Stimulated activated CD4-positive, alpha-beta T cell treated with anti-CD3 and anti-CD28 coated beads, Interleukin-12 subunit alpha, Interleukin-12 subunit beta, amount 100 ng/mL, for 4 hours (primary cell): Measurements from ENCODE around the gene POLR1G.
"Not testable (repeated sequence)": the region's sequence is repeated elsewhere in the genome, so short reads cannot be mapped to it uniquely, and the experiment has no call there.

Source experiments
- DNase-seq: peaks from one replicate; pipeline ENCODE4 v3.0.0-alpha.2; 2020

Gene POLR1G

DNA sequence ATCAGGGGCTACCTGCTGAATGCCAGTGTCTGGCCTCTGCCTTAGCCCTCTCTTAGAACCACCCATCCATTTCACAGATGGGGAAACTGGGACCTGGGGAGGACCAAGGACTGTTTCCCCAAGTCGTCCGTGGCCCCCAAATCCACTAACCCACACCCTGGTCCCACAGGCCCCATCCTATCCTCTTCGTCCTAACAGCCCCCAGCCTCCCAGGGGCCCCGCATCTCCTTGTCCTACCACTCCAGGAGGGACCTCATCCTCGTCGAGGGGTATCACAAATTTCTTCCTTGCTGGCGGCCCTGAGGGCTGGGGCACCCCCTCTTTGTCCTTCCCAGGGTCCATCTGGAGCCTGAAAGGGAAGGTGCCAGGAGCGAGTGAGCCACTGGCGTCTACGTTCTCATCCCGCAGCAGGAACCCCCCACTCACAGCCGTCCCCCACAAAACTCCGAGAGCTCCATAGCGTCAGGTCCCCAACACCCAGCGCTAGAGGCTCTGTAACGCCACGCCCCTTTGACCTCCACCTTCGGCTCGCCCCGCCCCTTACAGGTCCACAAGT lies 16.7 kb downstream of the POLR1G start:
- DNase-seq = peak; percentile 85

DNA sequence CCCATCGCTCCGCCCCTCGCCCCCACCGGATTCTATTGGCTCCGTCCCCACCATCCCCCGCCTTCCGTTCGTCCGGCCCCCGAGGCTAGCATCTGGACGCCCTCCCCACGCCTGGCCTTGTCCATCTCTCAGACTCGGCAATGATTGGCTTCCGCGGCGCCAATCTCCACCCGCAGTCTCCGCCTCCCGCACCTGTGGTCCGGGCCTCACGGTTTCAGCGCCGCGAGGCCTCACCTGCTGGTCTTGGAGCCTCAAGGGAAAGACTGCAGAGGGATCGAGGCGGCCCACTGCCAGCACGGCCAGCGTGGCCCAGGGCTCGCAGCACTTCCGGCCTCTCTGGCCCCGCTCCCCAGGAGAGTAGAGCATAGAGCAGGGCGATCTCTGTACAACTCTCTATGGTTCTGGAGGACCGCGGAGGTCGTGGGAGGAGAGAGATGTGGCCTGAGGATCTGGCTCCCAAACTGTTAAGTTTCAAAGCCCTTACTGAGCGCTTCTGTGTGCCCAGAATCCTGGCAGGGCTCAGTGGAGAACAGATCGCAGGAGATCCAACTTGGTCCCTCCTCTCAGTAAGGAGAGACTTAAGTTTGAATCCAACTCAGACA lies 17.2 kb downstream of the POLR1G start, which contains the start of gene ERCC1:
Gene ERCC1 (minus strand): TSS at position 329 of the 602 bp plus-strand sequence. CDS start 543 bp downstream, outside the sequence.
- DNase-seq = peak; percentile 60

DNA sequence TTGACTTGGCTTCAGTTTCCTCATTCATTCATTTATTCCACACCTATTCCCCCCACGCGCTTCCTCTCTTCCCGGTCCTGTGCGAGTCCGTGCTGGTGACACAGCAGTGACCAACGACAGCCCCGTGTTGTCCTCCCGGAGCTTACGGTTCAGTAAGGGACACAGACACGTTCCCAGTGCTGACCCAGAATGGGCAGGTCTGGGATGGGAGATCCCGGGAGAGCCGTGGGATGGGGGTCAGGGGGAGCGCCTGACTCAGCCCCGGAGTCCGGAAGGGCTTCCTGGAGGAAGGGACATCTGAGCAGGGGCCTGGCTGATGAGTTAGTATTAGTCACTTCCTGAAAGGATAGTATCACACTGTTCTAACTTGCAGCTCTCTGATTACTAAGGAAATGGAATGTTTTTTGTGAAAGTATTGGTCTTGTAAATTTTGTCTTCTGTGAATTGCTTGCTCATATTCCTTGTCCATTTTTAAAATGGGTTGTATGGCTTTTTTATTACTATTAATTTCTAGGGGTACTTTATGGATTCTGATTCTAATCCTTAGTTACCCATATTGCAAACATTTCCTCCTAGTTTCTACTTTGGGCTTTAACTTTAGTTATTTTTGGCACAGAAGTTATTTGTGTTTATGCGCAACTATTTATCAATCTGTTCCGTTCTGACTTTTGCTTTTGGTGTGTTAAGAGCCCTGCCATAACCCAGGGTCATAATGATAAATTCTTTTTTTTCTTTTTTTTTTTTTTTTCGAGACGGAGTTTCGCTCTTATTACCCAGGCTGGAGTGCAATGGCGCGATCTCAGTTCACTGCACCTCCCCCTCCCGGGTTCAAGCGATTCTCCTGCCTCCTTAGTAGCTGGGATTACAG lies 18.0 kb downstream of the POLR1G start:
- DNase-seq = peak; percentile 36

DNA sequence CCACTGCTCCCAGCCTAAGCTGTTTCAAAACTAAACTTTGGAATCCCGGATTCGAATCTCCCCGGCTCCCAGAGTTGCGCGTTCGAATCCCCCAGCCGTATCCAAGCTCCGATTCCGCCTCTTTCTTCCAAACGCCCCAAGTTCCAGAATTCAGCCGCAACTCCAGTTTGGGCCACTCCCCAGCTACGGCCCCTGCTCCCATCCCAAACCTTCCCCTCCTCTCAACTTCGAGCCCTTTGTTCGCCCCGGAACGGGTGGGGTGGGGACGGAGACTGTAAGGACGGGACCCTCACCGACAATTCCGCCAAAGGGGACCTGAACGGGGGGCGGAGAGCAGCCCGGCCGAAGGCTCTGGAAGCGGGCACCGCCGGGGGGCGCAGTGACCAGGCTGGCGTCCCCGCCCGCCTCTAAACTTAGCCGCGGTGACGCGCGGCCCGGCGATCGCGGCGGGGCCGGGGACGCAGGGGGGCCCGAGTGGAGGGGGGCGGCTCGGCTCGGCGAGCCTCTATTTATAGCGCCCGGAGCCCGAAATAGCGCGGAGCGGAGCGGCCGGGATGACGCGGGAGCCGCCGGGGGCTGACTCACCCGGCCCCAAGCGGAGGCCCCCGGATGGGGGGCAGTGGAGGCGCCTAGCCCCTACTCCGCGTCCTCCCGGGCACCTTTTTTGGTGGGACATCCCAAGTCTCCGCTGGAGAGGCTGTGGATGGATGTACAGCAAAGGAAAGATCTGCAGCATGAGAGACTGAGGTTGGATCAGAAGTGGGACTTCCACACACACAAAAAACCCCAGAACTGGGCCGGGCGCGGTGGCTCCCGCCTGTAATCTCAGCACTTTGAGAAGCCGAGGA lies 22.2 kb downstream of the POLR1G start:
- no peak for DNase-seq

DNA sequence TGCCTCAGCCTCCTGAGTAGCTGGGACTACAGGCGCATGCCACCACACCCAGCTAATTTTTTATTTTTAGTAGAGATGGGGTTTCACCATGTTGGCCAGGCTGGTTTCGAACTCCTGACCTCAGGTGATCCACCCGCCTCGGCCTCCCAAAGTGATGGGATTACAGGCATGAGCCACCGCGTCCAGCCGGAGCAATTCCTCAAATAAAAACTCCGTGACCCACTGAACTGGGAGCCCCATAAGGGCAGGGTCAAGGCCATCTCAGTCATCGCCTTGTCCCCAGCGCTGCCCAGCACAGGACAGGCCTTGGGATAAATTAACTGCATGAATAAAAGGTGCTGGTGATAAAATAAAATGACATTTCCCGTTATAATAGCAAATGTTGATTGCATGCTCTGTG lies 23.5 kb downstream of the POLR1G start:
- DNase-seq = not testable (repeated sequence)

DNA sequence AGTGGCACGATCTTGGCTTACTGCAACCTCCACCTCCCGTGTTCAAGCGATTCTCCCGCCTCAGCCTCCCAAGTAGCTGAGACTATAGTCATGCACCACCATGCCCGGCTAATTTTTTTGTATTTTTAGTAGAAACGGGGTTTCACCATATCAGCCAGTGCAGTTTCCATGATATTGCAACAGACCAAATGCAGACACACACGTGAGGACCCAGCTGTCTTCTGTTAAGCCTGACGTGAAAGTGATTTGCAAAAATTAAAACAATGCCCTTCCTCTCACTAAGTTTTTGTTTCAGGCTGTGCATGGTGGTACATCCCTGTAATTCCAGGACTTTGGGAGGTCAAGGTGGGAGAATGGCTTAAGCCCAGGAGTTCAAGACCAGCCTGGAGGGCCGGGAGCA lies 24.6 kb downstream of the POLR1G start:
- DNase-seq = not testable (repeated sequence)

- DNase-seq = not testable (repeated sequence)
Measured at GRCh38 chr19:45432543-45432942, 26.1 kb downstream of the POLR1G start.

- DNase-seq = no peak
Measured at GRCh38 chr19:45437328-45437727, 30.9 kb downstream of the POLR1G start.

- DNase-seq = no peak
Measured at GRCh38 chr19:45439190-45439568, 32.7 kb downstream of the POLR1G start.

GRCh38 chr19:45439569-45440258 lies 33.3 kb downstream of the POLR1G start:
- DNase-seq = peak; percentile 80

- DNase-seq = no peak
Measured at GRCh38 chr19:45440259-45440638, 33.8 kb downstream of the POLR1G start.

DNA sequence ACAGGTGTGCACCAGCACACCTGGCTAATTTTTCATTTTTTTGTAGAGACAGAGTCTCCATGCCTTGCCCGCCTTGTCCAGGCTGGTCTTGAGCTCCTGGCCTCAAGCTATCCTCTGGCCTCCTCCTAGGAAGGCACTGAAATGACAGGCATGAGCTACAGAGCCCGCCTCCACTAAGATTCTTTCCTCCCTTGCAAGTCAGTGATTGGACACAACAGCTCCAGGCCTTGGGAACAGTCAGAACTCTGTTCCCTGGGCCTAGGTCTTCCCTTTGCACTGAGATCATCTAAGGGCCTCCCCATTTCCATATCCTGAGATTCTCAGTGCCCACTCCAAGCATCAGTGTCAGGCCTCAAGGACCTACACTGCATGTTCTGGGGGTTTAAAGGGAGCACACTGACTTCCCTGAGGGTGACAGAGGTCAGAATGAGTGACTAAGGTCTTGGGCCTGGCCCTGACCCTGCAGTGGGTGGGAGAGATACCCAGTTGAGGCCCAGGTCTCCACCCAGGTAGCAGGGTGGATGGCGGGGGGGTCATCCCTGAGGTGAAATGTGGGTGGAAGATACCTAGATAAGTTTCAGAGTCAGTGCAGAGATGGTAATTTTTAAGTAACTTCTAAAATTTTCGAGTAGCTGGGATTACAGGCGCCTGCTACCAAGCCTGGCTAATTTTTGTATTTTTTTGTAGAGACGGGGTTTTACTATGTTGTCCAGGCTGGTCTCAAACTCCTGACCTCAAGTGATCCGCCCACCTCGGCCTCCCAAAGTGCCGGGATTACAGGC lies 34.6 kb downstream of the POLR1G start:
- no peak for DNase-seq

DNA sequence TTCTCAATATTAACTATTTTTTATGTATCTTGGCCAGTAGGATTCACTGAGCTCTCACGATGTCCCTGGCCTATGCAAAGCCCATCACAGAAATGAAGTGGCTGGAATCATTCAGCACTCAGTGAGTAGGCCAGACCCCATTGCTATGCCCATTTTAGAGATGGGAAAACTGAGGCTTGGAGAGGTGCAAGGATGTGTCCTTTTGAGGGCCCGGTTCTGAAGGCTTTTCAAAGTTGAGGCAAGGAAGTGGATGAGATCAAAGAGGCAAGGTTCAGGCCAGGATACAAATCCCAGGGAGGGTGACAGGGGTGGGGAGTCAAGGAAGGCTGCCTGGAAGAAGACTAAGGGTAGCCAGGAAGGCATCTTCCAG lies 35.9 kb downstream of the POLR1G start:
- DNase-seq = no peak

DNA sequence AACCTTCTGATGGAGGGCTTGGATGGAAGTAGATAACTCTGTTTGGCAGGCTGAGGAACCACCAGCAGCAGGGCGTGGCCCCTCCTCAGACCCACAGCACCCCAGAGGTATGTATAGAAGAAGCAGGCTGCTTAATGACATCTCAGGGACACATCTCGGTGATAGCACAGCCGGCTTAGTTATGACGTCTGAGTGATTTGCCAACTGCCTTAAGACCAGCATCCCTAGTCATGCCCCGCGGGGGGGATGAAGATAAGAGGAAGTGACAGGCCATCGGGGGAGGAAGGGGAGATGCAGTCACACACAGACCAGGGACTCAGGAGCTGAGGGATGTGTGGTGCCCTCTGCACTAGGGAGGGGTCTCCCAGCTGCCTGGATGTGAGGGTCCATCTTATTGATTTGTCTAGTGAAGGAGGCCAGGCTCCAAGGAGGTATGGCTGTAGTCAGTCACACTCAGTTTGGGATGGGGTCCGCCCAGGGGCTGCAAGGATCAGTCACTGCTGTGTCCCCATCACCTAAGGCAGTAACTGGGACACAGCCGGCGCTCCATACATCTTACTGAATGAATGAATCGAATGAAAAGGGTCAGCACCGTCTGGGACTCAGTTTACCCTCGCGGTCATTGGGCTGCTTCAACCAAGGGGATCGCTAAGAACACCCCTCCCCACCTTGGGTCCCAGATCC lies 36.5 kb downstream of the POLR1G start:
- no peak for DNase-seq

GRCh38 chr19:45443462-45444317 lies 37.2 kb downstream of the POLR1G start:
- peak; percentile 38 for DNase-seq

DNA sequence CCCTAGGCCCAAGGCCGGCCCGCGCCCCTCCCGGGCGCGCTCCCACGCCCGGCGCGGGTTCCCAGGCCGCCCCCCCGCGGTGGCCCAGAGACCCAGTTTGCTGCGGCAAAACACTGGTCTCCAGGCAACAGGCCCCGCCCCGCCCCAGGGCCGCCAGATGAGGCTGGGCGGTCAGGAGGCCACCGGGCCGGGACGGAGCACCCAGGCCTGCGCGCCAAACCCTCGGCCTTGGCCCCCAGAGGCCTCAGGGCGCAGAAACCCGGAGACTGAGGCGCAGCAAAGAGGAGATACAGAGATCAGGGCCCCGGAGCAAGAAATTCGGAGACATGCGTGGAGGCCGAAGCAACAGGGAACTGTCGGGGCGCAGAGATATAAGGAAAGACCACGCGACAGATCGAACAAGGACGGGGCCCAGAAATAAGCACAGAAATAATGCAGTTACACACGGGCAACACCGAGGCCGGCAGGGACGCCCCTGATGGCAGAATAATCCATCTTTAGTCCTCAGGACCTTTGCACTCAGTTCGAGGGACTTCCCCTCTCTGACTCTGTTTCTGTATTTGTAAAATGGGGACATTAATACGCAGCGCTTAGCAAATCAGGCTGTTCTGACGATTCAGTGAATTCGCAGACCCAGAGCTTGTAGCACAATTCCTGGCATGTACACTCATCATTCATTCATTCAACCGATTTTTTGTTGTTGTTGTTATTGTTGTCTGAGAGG lies 38.0 kb downstream of the POLR1G start:
- peak; percentile 70 for DNase-seq

DNA sequence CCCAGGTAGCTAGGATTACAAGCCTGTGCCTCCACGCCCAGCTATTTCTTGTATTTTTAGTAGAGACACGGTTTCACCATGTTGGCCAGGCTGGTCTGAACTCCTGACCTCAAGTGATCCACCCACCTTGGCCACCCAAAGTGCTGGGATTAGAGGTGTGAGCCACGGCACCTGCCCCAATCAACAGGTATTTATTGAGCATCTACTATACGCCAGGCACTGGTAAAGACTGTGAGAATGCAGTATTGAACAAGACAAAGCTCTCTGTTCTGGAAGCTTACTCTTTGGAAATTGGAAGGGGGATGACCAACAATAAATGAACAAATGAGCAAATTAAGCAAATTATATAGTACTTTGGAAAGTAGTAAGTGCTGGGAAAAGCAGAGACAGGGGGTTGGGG lies 38.7 kb downstream of the POLR1G start:
- no peak for DNase-seq

DNA sequence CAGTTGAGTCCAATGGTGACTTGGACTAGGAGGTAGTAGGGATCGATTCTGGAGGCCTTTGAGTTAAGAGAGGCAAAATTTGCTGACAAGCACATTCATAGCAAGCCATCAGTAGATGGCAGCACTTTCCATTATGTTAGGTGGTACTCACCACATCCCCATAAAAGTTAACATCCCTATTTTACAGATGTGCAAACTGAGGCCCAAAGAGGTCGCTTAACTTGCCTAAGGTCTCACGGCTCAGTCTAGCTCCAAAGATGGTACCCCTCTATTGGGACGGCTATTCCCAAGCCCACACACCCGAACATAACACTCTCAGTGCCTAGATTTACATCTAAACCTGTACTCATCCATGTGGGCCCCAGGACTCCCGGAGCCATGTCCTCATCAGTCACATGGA lies 39.9 kb downstream of the POLR1G start:
- no peak for DNase-seq

DNA sequence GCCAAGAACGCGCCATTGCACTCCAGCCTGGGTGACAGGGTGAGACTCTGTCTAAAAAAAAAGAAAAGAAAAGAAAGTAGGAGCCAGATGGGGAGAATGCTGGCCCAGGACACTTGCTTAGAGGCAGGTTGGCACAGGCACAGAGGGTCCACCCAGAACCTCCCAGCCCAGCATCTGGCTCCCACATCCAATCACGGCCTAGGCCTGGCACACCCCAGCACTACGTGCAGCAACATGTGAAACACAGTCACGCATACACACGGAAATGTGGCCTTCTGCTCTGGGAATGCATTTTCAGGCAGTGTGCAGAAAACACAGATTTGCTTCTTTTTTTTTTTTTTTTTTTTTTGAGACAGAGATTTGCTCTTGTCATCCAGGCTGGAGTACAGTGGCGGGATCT lies 40.5 kb downstream of the POLR1G start:
- no peak for DNase-seq

- DNase-seq = no peak
Measured at GRCh38 chr19:45448425-45448756, 41.9 kb downstream of the POLR1G start.
